NK-92 treated with Interleukin-12 subunit alpha and Interleukin-12 subunit beta, amount 100 ng/mL, for 24 hours (cell line): ENCODE measurements around the gene AGPS.
"Not testable (repeated sequence)": the region's sequence is repeated elsewhere in the genome, so short reads cannot be mapped to it uniquely, and the experiment has no call there.

Experiments
- DNase-seq: peaks from one replicate; lab custom pipeline; 2025; lab: John Stamatoyannopoulos, UW

Gene AGPS

GRCh38 chr2:177422271-177422670, 29.7 kb downstream of the AGPS start:
- no peak for DNase-seq

- DNase-seq, result not testable (repeated sequence)
These were observed 31.5 kb downstream of the AGPS start for GRCh38 chr2:177424120-177424519.

- not testable (repeated sequence) for DNase-seq
These were observed 32.0 kb downstream of the AGPS start for GRCh38 chr2:177424620-177425019.

- DNase-seq, result no peak
These were observed 34.7 kb downstream of the AGPS start for GRCh38 chr2:177427316-177427715.

GRCh38 chr2:177427936-177428335, 35.4 kb downstream of the AGPS start:
- DNase-seq, result not testable (repeated sequence)

- no peak for DNase-seq
These were observed 37.2 kb downstream of the AGPS start for GRCh38 chr2:177429688-177430325.

- no peak for DNase-seq
These were observed 37.8 kb downstream of the AGPS start for GRCh38 chr2:177430411-177430810.

- not testable (repeated sequence) for DNase-seq
These were observed 38.6 kb downstream of the AGPS start for GRCh38 chr2:177431111-177431725.

- DNase-seq, result no peak
These were observed 40.1 kb downstream of the AGPS start for GRCh38 chr2:177432703-177433102.

GRCh38 chr2:177433402-177433801, 40.8 kb downstream of the AGPS start:
- no peak for DNase-seq

GRCh38 chr2:177434475-177434874, 41.9 kb downstream of the AGPS start:
- no peak for DNase-seq

- DNase-seq, result no peak
These were observed 52.6 kb downstream of the AGPS start for GRCh38 chr2:177445200-177445599.

GRCh38 chr2:177448031-177448430, 55.5 kb downstream of the AGPS start:
- DNase-seq, result no peak

- DNase-seq, result no peak
These were observed 56.6 kb downstream of the AGPS start for GRCh38 chr2:177449159-177449558.

GRCh38 chr2:177455187-177455586, 62.6 kb downstream of the AGPS start:
- DNase-seq, result no peak

GRCh38 chr2:177459756-177460155, 67.2 kb downstream of the AGPS start:
- DNase-seq, result not testable (repeated sequence)

- no peak for DNase-seq
These were observed 68.5 kb downstream of the AGPS start for GRCh38 chr2:177460973-177461585.

GRCh38 chr2:177464549-177464948, 72.0 kb downstream of the AGPS start:
- DNase-seq, result no peak

GRCh38 chr2:177465400-177466138, 73.0 kb downstream of the AGPS start:
- no peak for DNase-seq

- no peak for DNase-seq
These were observed 74.0 kb downstream of the AGPS start for GRCh38 chr2:177466337-177467195.

GRCh38 chr2:177467646-177468045, 75.1 kb downstream of the AGPS start:
- no peak for DNase-seq

GRCh38 chr2:177471990-177472389, 79.4 kb downstream of the AGPS start:
- DNase-seq, result no peak
